Testis (tissue), 2 donors: Measurements from ENCODE around the gene PCDHGA7.

Source experiments
- POLR2A ChIP-seq: fragments of 450-650 bp; IDR thresholded peaks from one replicate; pipeline ENCODE4 v1.6.1; 2017; ENCODE audit warnings: antibody characterized with exemption, mild to moderate bottlenecking, moderate library complexity
- TF ChIP-seq, protein P1 (sequence below), 3 experiments: fragments of 450-650 bp in 2 of 3; fragments of 200-600 bp in 1 of 3; sonication (generic) in 1 of 3; IDR thresholded peaks; one replicate each; pipeline ENCODE4 v1.5.1; 2016 to 2019; ENCODE audit warnings: antibody characterized with exemption in 3 of 3, mild to moderate bottlenecking in 2 of 3, moderate library complexity in 1 of 3

DNA sequence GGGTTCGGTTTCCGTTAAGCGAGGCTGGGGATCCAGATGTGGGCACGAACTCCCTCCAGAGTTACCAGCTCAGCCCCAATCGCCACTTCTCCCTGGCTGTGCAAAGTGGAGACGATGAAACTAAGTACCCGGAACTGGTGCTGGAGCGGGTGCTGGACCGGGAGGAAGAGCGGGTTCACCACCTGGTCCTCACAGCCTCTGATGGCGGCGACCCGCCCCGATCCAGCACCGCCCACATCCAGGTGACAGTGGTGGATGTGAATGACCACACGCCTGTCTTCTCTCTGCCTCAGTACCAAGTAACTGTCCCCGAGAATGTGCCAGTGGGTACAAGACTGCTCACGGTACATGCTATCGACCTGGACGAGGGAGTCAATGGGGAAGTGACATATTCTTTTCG is 803 bp downstream of the PCDHGA7 start:
- TF ChIP-seq POLR2A = no peak
- TF ChIP-seq, protein P1, sequence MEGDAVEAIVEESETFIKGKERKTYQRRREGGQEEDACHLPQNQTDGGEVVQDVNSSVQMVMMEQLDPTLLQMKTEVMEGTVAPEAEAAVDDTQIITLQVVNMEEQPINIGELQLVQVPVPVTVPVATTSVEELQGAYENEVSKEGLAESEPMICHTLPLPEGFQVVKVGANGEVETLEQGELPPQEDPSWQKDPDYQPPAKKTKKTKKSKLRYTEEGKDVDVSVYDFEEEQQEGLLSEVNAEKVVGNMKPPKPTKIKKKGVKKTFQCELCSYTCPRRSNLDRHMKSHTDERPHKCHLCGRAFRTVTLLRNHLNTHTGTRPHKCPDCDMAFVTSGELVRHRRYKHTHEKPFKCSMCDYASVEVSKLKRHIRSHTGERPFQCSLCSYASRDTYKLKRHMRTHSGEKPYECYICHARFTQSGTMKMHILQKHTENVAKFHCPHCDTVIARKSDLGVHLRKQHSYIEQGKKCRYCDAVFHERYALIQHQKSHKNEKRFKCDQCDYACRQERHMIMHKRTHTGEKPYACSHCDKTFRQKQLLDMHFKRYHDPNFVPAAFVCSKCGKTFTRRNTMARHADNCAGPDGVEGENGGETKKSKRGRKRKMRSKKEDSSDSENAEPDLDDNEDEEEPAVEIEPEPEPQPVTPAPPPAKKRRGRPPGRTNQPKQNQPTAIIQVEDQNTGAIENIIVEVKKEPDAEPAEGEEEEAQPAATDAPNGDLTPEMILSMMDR (IDR thresholded peaks at IDR 0.05) = no peak
